Cardiac septum (tissue), 1 donor: ENCODE results near the gene MAP3K8. TPM values are rescaled to one million over a fixed set of nuclear protein-coding genes. Genes with fewer than 3 reads are reported as not detected.
"Not testable (repeated sequence)": the region's sequence is repeated elsewhere in the genome, so short reads cannot be mapped to it uniquely, and the experiment has no call there.

Experiments
- DNase-seq: peaks from one replicate; pipeline ENCODE4 v3.0.0-alpha.2; 2020; ENCODE audit warnings: low spot score
- intact Hi-C: fragments of 100-400 bp; cut with DNase I; formaldehyde crosslinking; loops from one replicate; pipeline ENCODE4 v1.14.0; 2022
- total RNA-seq: library from RNA; stranded (reverse); fragmentation: NEBNext Ultra II Directional; extraction: Animal tissue kit (Norgen Biotek cat#: 25700); gene quantifications from one replicate; pipeline ENCODE4 v1.2.1, GENCODE V29; 2021
- donor health status: DM: no; HTN: no; CAD: no.

Gene MAP3K8
- total RNA-seq, 1 donor from 2014 or later, result 6.1 TPM

DNA sequence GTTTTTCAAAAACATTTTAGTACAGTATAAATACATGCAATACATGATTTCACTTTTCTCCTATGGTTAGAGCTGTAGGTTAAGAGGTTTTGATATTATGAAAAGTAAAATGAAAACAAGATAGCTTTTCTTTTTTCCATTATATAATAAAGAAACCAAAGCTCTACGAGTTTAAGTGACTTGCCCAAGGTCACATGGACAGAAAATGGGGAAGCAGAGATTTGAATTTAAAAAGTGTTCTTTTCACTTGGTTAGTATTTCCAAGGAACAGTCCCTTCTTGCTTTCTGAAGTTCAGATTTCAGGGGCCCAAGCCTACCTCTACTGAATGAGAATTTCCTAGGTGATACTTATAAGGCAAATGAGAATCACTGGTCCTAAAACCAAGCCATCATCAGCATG, 13.2 kb upstream of the MAP3K8 start:
- intact Hi-C loops, result no loop called here
- no peak for DNase-seq

DNA sequence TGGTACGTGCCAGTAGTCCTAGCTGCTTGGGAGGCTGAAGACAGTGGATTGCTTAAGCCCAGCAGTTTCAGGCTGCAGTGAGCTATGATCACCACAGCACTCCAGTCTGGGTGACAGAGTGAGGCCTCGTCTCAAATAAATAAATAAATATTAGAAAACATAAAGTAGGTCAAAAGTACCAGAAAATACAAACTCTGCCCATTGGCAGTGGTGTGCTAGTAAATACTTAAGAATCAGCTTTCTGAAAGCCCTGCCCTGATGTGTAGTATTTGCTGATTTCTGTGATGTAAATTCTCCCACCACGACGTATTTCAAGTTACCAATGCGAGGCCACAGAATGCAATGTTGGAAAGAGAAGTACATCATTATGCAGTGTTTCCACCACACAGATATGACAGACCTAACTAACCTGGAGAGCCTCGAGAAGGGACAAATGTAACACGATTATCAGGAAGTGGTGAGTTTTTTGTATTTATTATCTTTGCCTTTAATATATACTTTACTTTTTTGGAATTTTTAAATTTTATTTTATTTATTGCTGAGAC, 11.8 kb upstream of the MAP3K8 start:
- no peak for DNase-seq
- intact Hi-C loops, result no loop called here

DNA sequence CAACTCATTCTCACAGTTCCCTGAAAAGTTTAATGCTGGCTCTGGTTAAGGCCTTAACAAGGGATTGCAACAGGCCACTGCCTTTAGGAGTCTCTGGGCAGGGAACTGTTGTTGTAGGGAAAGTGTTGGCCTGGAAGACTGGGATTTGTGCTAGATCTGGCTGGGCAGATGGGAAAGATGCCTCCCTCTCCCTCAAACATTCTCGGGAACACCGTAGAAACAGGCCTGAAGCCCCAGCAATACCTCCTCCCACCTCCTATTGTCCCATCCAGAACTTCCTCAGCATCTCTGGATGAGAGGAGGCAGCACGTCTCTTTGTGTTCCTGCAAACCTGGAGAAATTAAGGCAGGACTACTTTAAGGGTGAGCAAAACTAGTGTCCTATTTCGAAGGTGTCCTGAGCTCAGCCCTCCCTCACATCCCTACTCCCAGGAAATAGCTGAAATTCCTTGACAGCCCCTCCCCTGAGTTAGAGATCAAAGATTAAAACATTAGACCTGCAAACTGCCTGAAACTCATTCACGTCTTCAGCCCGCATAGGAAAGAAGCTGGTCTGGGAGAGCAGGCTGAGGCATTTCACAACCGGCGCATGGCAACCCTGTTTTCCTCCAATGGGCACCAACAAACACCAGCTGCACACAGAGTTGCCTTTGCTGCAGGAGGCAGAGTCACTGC, 10.9 kb upstream of the MAP3K8 start:
- DNase-seq, result no peak
- intact Hi-C loops, result no loop called here

DNA sequence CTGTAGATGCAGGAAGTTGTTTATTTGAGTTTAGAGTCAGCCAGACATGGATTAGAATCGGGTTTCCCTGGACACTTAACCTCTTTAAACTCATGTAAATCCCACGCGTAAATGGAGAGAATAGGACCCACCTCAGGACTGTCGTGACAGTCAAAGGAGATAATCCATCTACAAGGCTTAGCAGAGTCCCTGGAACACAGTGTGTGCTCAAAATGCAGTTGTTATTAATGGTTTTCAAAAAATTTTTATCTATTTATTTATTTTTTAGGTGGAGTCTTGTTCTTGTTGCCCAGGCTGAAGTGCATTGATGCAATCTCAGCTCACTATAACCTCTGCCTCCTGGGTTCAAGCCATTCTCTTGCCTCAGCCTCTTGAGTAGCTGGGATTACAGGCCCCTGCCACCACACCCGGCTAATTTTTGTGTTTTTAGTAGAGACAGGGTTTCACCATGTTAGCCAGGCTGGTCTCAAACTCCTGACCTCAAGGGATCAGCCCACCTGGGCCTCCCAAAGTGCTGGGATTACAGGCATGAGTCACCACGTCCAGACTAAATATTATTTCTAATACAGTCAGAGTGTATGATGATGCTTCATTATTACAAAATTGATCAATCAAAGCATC, 10.2 kb upstream of the MAP3K8 start:
- DNase-seq, intact Hi-C loops: not testable (repeated sequence)

DNA sequence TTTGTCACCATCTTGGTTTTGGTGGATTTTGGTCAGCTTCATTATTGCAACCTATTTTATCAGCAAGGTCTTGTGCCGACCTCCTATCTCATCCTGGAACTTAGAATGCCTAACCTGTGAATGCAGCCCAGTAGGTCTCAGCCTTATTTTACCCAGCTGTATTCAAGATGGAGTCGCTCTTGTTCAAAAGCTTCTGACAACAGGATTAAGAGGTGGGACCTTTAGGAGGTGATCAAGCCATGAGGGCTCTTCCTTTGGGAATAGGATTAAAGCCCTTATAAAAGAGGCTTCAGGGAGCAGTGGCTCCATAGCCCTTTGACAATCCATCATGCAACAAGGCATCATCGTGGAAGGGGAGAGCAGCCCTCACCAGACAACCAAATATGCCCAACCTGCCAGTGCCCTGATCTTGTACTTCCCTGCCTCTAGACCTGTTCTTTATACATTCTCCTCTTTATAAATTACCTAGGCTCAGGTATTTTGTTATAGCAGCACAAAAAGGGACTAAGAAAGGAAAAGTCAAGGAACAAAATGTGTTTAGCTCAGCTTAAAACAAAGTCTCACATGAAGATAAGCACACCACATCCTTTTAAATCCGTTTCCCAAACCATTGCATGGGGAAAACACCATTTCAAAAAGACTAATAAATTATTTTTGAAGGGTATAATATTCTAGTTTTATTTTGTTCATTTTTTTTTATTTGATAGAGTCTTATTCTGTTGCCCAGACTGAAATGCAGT, 8.5 kb upstream of the MAP3K8 start:
- intact Hi-C loops, result no loop called here
- no peak for DNase-seq

DNA sequence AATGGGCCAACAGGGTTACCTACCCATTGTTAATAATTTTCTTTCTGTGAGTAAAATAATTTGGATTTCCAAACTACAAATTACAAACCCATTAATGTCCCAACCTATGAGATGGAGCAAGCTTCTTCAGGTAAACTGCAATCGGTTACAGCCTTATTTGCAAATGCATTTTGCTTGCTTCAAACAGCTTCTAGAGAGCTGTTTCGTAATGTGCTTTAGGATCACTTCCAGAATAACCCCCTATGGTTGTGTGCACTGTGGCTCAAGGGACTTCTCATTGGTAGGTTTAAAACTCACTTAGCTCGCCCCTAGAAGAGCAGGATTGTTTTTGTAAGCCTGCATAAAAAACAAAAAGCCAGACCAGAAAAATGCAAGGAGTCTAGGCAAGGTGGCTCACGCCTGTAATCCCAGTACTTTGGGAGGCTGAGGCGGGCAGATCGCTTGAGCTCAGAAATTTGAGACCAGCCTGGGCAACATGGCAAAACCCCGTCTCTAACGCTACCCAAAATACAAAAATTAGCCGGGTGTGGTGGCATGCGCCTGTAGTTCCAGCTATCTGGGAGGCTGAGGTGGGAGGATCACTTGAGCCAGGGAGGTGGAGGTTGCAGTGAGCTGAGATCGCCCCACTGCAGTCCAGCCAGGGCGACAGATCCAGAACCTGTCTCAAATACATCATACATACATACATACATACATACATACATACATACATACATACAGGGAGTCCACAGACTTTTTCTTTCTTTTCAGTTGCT, 3.3 kb upstream of the MAP3K8 start:
- intact Hi-C loops, result loop anchor here (5.0 kb wide), 1 partner anchor 152 kb away; no protein-coding TSS in a partner anchor
- no peak for DNase-seq

DNA sequence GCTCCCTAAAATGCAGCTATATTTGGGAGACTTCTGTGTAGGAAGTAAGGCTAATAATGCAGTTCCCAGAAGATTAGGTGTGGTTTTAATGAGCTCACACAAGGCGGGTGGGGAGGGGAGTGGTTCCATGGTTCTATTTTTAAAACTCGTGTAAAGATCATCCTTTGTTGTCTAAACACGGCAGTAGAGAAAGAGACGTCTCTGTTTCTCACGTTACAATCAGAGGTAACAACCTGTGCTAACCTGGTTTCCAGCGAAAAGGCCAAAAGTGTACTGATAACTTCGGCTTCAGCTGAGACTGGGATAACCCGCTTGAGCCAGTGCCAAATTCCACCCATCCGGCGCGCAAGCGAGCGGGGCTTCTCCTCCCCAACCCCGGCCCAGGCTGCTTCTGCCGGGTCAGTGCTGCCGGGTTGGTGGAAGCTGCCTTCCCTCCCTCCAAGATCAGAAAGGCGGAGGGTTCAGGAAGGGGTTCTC, 2.5 kb upstream of the MAP3K8 start:
- intact Hi-C loops, result loop anchor here (5.0 kb wide), 1 partner anchor 151 kb away; no protein-coding TSS in a partner anchor
- no peak for DNase-seq

DNA sequence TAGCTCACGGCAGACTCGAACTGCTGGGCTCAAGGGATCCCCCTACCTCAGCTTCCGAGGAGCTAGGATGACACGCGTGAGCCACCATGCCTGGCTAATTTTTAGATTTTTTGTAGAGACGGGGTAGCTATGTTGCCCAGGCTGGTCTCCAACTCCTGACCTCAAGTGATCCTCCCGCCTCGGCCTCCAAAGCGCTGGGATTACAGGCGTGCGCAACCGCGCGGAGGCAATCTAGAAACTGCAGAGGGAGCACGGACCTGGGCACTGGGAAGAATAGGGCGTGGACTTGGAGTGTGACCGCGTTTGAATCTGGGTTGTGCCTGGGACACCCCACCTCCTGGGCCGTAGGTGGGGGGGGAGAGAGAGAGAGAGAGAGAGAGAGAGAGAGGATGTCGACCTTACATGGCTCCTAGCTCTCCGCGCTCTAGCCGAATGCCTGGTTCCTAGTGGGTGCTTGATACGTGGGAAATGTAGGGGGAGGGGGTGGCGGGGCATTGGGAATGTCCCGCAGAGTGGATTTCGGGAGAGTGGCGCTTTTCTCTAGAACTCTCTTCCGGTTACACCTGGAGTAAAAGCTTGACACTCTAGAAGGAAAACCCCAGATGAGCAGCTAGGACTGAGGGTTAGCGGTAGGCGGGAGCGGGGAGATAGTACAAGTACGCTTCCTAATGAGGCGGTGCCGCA, 1.2 kb upstream of the MAP3K8 start:
- intact Hi-C loops, result loop anchor here (5.0 kb wide), 1 partner anchor 150 kb away; no protein-coding TSS in a partner anchor
- no peak for DNase-seq

DNA sequence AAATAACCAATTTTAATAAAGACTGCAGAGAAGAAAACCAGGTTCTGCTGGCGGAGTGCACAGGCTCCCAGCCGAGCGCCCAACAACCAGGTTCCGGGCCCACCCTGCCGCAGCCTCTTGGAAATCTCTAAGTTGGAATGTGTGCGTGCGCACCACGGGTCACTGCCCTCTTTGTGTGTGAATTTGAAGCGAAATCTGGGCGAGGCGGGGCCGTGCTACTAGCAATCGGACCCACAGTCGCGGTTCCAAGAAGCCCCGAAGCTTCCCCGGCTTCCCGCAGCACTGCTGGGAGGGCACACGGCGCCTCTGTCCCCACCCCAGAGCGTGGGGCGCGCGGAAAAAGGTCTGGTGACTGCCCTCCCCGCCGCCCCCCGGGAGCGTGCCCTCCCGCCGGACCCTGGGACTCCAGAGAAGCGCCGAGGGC, 666 bp upstream of the MAP3K8 start:
- intact Hi-C loops, result loop anchor here (5.0 kb wide), 1 partner anchor 149 kb away; no protein-coding TSS in a partner anchor
- peak; percentile 87 for DNase-seq

DNA sequence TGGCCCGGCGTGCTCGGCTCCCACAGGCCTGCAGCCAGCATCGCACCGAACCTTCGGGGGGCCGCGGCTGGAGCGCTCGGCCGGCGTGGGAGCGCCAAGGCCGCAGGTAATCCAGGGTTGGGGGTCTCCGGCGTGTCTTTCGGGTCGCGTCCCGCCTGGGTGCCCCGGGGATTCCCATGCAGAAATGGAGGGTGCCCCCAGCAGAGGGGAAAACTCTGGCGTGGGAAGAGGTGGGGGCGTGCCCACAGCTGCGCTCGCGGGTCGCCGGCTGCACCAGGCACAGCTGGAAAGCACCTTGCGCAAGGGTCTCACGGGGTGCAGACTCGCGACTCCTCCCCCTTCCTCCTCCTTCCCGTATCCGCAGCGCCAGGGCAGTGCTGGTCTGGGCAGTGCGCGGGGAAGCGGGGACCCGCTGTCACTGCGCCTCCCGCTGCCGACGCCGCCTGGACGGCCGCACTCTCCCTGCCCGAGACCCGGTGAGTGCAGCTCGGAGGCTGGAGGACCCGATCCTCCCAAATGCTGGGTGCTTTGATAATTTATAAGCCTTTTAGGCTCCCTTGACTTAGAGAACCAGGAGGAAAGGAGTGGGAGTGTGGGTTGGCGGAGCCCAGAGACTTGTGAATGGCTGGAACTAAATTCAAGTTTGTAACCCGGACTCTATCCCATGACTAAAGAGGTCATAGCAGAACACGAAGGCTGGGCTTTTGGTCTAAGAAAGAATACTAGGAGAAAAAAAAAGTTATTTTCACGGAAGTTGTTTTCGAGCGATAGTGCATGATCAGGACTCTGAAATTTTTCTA, 489 bp downstream of the MAP3K8 start:
- intact Hi-C loops, result loop anchor here (5.0 kb wide), 1 partner anchor 148 kb away; no protein-coding TSS in a partner anchor
- DNase-seq, result peak; percentile 95

DNA sequence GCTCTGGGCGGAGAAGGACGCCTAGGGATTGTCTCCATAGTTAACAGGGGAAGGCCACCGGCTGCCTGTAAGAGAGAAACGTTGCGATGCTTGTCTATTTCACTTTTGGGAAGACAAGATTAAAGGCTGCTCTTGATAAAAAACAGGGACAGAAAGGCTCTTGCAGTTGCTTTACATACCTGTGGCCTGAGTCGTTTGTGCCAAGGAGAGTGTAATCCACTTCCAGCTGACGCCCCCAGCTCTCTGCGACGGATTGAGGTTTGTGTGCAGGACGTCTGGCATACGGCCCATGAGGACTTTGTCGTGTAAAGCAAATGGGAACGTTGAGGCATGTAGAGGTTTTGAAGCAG, 1.1 kb downstream of the MAP3K8 start:
- DNase-seq, result no peak
- intact Hi-C loops, result no loop called here

DNA sequence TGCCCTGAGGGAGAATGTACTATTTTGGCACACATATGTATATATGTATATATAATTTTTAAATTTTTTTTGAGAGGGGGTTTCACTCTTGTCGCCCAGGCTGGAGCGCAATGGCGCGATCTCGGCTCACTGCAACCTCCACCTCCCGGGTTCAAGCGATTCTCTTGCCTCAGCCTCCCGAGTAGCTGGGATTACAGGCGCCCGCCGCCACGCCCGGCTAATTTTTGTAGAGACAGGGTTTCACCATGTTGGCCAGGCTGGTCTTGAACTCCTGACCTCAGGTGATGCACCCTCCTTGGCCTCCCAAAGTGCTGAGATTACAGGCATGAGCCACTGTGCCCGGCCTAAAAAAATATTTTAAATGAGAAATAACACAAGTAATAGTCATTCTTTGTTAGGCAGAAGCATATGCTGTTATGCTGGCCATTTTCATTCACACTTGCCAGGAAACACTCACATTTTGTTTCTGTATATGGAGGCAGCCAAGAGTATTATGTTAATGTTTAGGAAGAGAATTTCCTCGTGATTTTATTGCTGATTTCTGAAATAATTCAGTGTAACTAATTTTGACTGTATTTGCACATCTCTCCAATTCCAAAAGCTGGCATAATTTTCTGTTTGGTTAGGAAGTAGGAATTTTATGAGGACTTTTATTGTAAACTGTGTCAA, 1.6 kb downstream of the MAP3K8 start:
- DNase-seq, intact Hi-C loops: not testable (repeated sequence)

DNA sequence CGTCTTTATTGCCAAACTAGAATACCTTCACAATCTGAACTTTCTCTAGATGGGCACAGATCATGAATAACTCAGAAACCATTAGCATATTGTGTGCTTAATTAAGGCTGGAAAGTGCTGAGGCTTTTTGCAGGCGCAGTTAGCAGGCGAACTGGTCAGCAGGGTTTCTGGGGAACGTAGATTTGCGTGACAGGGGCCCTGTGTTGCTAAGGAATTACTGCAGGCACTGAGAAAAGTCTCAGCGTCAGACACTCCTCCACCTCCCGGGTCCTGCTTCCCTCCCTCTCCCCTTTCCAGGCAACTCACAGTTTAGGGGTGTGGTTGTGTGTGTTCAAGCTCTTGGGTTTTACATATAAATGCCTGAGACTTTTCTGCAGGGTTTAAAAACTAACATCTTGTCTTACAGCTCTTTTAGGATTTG, 2.2 kb downstream of the MAP3K8 start:
- DNase-seq, result no peak
- intact Hi-C loops, result no loop called here

DNA sequence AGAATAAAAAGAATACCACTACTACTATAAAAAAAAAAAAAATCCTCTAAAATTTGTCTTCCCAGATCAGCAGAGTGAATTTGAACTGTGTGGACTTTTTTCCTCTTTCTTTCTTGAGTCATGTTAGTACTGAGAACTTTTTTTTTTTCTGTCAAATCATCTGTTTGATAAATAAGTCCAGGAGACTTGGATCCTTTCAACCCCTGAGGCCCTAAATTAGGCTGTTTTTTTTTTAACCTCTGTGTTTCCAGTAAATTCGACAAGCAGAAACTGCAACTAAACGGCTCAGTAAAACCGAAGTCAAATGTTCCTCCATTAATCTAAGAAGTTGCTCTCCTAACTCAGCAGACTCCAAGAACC, 2.7 kb downstream of the MAP3K8 start:
- no peak for DNase-seq
- intact Hi-C loops, result no loop called here

DNA sequence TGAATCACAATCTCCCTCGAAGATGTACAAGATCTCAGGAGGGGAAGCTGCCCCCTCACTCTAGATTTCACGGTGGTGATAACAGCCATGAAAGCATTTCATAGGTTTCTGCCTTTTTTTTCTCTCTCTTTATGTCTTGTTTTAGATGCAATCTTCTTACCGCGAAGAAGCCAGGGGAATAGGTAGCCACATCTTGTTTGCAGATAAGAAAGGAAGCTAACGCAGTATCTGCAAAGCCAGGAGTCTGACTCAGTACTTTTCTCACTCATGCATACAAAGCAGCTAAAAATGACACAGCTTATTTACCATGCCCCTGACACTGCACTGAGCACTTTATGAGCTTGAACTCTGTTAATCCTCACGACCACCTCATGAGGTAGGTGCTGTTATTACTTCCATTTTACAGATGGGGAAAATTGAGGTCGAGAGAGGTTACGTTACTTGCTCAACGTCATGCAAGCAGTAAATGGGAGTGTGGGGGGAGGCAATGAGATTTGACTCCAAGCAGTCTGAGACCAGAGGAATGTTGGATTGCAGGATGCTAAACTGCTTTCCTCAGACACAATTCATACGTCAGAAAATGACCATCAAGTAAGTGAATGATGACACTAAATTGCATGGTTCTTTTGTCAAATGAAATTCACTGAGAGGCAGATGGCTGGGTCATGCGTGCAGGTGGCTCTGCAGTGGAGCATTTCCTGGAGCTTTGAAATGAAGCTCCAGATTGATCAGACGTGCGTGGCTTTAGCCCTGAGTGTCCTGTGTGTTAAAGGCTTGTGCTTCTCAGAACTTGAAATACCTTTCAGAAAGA, 3.3 kb downstream of the MAP3K8 start:
- intact Hi-C loops, result no loop called here
- no peak for DNase-seq

DNA sequence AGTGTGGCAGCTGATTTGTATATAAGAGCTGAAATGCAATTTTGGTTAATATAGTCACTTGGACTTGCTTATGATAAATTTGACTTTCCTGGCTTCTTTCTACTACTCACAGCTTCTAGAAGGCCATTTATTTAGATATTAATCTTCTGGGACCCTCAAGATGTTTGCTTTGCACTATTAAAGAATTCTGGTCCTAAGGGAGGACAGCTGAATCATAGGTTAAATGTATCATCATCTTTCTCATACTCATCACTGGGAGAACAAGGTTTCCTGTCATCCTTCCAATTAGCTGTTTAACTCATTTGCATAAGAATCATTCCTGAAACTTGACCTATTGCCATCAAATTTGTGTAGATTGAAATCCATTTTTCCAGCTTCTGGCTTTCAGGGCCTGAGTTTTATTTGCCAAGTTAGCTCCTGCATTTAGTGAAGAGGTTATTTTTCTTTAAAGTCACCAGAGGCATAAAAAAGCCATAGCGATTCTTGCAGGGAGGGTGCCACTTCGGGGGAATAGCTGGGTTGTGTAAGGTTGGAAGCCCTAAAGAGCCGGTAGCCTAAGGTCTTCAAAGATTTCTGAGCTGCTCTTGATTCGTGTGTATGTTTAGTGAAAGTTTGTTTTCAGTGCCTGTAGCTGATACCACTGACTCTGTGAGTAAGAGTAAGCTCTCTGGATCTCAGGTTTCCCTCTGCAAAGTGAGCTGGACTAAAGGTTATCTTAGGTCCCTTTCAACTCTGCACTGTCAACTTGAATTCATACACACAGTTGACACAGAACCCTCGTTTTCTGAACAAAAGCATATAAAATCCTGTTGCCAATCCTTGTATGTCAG, 4.3 kb downstream of the MAP3K8 start:
- no peak for DNase-seq
- intact Hi-C loops, result no loop called here
